Esophagus squamous epithelium (tissue), 5 donors: ENCODE measurements around the gene CAMSAP3. TPM values are rescaled to one million over a fixed set of nuclear protein-coding genes. Genes with fewer than 3 reads are reported as not detected.
A peak's percentile ranks its signal among the peaks of the same experiment; 100 is the strongest.

Experiments used
- DNase-seq: peaks from one replicate; lab custom pipeline; 2025; lab: John Stamatoyannopoulos, UW
- H3K27ac ChIP-seq, 4 donors: fragments of 200-600 bp; sonication (generic); one replicate each; pipeline ENCODE4 v1.5.1; 2016 to 2019; ENCODE audit warnings: mild to moderate bottlenecking in 1 of 4
- H3K27me3 ChIP-seq, 4 donors: fragments of 200-600 bp; sonication (generic); 1 replicate in 3 of 4; 2 replicates in 1 of 4; pipeline versions ENCODE4 v1.5.1 to v1.6.0; 2017 to 2021; ENCODE audit warnings: antibody characterized with exemption in 1 of 4
- H3K36me3 ChIP-seq, 3 donors: fragments of 200-600 bp; sonication (generic); one replicate each; pipeline ENCODE4 v1.5.1; 2016 to 2019
- H3K4me1 ChIP-seq, 3 donors: fragments of 200-600 bp; sonication (generic); one replicate each; pipeline ENCODE4 v1.5.1; 2017 to 2019
- H3K4me3 ChIP-seq, 4 donors: fragments of 200-600 bp; sonication (generic); 1 replicate in 3 of 4; 2 replicates in 1 of 4; pipeline ENCODE4 v1.5.1; 2016 to 2019; ENCODE audit warnings: mild to moderate bottlenecking in 2 of 4, moderate library complexity in 1 of 4
- H3K9me3 ChIP-seq, 3 donors: fragments of 200-600 bp; sonication (generic); one replicate each; pipeline ENCODE4 v1.5.1; 2016 to 2019
- CTCF ChIP-seq, 6 experiments: fragments of 450-650 bp in 4 of 6; fragments of 200-600 bp in 2 of 6; sonication (generic) in 2 of 6; IDR thresholded peaks; one replicate each; pipeline ENCODE4 v1.5.1; 2016 to 2019; ENCODE audit warnings: antibody characterized with exemption in 6 of 6, mild to moderate bottlenecking in 4 of 6, moderate library complexity in 4 of 6
- POLR2A ChIP-seq, 4 donors: fragments of 450-650 bp; IDR thresholded peaks; one replicate each; pipeline ENCODE4 v1.6.1; 2017; ENCODE audit warnings: antibody characterized with exemption in 4 of 4, mild to moderate bottlenecking in 4 of 4, moderate library complexity in 3 of 4
- WGBS, 2 donors: methylation state at CpG; one replicate each; pipeline ENCODE4 v1.1.5; 2018; 5-methylcytosine and 5-hydroxymethylcytosine counted together
- intact Hi-C: fragments of 100-400 bp; cut with DNase I; formaldehyde crosslinking; loops from one replicate; pipeline ENCODE4 v1.15.0; 2022
- total RNA-seq, 4 donors: library from RNA; depleted of rRNA; stranded (reverse); fragments of >200 nt; gene quantifications; one replicate each; pipeline ENCODE4 v1.1.0, GENCODE V29; 2016
- donor health status: DM: yes; HTN: yes; CAD: no.

Gene CAMSAP3
- total RNA-seq, 4 donors from 2014 or later = 9.3 to 45.5 (median 14.1) TPM

DNA sequence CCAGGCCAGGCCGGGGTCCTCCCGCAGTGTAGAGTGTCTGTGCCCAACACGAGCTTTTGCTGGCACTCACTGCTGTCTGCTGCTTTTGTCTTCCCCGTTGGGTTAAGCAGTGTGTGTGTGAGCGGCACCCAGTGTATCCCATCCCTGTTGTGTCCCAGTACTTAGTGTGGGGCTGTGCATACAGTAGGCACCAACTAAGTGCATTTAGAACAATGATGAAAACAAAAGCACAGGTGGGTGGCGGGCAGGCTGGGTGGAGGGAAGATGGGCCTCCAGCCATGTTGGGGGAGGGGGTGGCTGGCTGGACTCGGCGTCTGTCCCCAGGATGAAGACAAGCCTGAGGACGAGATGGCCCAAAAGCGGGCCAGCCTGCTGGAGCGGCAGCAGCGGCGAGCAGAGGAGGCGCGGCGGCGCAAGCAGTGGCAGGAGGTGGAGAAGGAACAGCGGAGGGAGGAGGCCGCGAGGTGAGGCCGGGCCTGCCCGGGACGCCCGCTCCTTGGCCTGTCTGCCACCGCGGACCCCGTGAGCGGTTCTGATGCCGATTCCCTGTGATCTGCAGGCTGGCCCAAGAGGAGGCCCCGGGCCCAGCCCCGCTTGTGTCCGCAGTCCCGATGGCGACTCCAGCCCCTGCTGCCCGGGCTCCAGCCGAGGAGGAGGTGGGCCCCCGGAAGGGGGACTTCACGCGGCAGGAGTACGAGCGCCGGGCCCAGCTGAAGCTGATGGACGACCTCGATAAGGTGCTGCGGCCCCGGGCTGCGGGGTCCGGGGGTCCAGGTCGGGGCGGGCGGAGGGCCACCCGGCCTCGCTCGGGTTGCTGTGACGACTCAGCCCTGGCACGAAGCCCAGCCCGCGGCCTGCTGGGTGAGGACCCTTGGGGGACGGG lies 19.4 kb downstream of the CAMSAP3 start:
- intact Hi-C loops = no loop called here
- Histone ChIP-seq H3K4me1 (peaks cover 15 to 30% (median 22%) of the 10 kb centered on the region in 3 donors), H3K27ac (no peak overlapping the region), H3K4me3 (no peak overlapping the region), H3K27me3 (no peaks in the 10 kb centered on the region), H3K36me3 (peaks cover 2 to 96% (median 8%) of the 10 kb centered on the region in 3 donors), H3K9me3 (no peaks in the 10 kb centered on the region)
- DNase-seq = no peak
- 80 to 90% methylated on average over 8 to 23 of the region's 59 CpGs for WGBS, 2 donors
- no peak for TF ChIP-seq CTCF (IDR thresholded peaks at IDR 0.05)
- TF ChIP-seq POLR2A (IDR thresholded peaks at IDR 0.05) = no peak

- Histone ChIP-seq H3K9me3 (no peaks in the 10 kb centered on the region), H3K27me3 (no peaks in the 10 kb centered on the region), H3K36me3 (peaks cover 23 to 96% (median 23%) of the 10 kb centered on the region in 3 donors), H3K27ac (no peak overlapping the region), H3K4me1 (peaks cover 15 to 46% (median 26%) of the 10 kb centered on the region in 3 donors), H3K4me3 (no peak overlapping the region)
- intact Hi-C loops = no loop called here
- 92 to 96% methylated on average over 4 to 10 of the region's 12 CpGs for WGBS, 2 donors
- no peak for DNase-seq
- TF ChIP-seq POLR2A (IDR thresholded peaks at IDR 0.05) = no peak
- no peak for TF ChIP-seq CTCF (IDR thresholded peaks at IDR 0.05)
These were observed 21.5 kb downstream of the CAMSAP3 start for GRCh38 chr19:7617172-7617571.

DNA sequence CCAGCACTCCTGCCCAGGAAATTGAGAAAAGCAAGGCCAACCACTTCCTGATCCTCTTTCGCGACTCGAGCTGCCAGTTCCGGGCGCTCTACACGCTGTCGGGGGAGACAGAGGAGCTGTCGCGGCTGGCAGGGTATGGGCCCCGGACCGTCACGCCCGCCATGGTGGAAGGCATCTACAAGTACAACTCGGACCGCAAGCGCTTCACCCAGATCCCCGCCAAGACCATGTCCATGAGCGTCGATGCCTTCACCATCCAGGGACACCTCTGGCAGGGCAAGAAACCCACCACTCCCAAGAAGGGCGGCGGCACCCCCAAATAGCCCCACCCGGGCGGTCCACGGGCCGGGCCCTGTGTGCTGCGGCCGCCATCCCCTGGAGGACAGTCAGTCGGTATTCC lies 22.1 kb downstream of the CAMSAP3 start:
- no peak overlapping the region for H3K4me3 ChIP-seq
- peaks cover 15 to 46% (median 26%) of the 10 kb centered on the region in 3 donors for H3K4me1 ChIP-seq
- DNase-seq = no peak
- no peaks in the 10 kb centered on the region for H3K27me3 ChIP-seq
- 85 to 89% methylated on average over 12 to 19 of the region's 28 CpGs for WGBS, 2 donors
- TF ChIP-seq POLR2A (IDR thresholded peaks at IDR 0.05) (no peak), CTCF (IDR thresholded peaks at IDR 0.05) (no peak)
- H3K27ac ChIP-seq = peak overlapping the region; percentile 76 to 91 (median 77)
- H3K36me3 ChIP-seq = peaks cover 22 to 96% (median 28%) of the 10 kb centered on the region in 3 donors
- H3K9me3 ChIP-seq = no peaks in the 10 kb centered on the region
- intact Hi-C loops = no loop called here

DNA sequence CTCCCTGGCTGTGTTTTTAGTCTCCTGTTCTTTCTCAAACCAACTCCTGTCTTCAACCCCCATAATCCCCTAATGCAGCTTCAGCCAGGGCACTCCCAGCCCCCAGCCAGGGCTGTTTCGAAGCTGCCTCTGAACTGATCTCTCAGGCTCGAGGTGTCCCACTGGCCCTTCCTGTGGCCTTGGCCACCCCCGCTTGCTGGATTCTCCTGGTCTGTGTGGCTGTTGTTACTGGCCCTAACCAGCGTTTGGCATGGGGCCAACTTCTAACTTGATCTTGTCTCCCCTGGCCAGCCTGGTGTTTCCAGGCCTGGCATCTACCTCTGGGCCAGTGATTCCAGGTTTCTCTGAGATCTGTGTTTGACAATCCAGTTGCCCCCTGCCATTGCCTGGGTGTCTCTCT lies 22.7 kb downstream of the CAMSAP3 start:
- H3K9me3 ChIP-seq = no peaks in the 10 kb centered on the region
- peak overlapping the region in 1 of 4 donors; percentile 7 for H3K4me3 ChIP-seq
- TF ChIP-seq CTCF (IDR thresholded peaks at IDR 0.05) (no peak), POLR2A (IDR thresholded peaks at IDR 0.05) (no peak)
- peak overlapping the region; percentile 76 to 91 (median 77) for H3K27ac ChIP-seq
- intact Hi-C loops = no loop called here
- DNase-seq = no peak
- H3K36me3 ChIP-seq = peaks cover 21 to 96% (median 33%) of the 10 kb centered on the region in 3 donors
- H3K4me1 ChIP-seq = peaks cover 15 to 46% (median 26%) of the 10 kb centered on the region in 3 donors
- no peaks in the 10 kb centered on the region for H3K27me3 ChIP-seq
- WGBS, 2 donors = 64 to 70% methylated on average over 1 to 4 of the region's 4 CpGs
